ENCODE measurements around the gene RAB27A. TPM values are rescaled to one million over a fixed set of nuclear protein-coding genes. Genes with fewer than 3 reads are reported as not detected.

The RAB27A gene
- total and polyA plus RNA-seq, 2 donors (not counting 3 experiments of a cell fraction or from before 2014, with no cell fraction given): 7.3 to 30.9 TPM

GRCh38 chr15:55234104-55234799, 55.4 kb downstream of the RAB27A start:
- Histone ChIP-seq H3K9me3 (replicated peaks; ENCODE audit: control insufficient read depth, insufficient read depth, low read length) (no peaks in the 10 kb centered on the region), H3K9me1 (replicated peaks; ENCODE audit: control insufficient read depth, extremely low read depth, insufficient read depth, low read length) (no peaks in the 10 kb centered on the region), H3K9ac (replicated peaks; ENCODE audit: extremely low read depth, insufficient read depth, low read length) (no peak overlapping the region), H3K27ac (ENCODE audit: insufficient read depth, low read depth, low read length) (no peak overlapping the region), H3K4me2 (ENCODE audit: insufficient read depth, low read length) (no peak overlapping the region), H3K79me2 (ENCODE audit: control insufficient read depth, insufficient read depth, low read length) (no peaks in the 10 kb centered on the region), H3K4me1 (ENCODE audit: control insufficient read depth, extremely low read depth, insufficient read depth, low read length) (peaks cover 17% of the 10 kb centered on the region), H3K27me3 (ENCODE audit: control insufficient read depth in 2 of 2, insufficient read depth in 2 of 2, low read length in 2 of 2) (no peaks in the 10 kb centered on the region), H3K36me3 (ENCODE audit: control insufficient read depth in 2 of 2, extremely low read depth in 1 of 2, insufficient read depth in 2 of 2, low read length in 2 of 2) (no peaks in the 10 kb centered on the region), H2AFZ (ENCODE audit: low read depth, low read length) (no peak overlapping the region), H3K4me3 (replicated peaks in 1 of 3; ENCODE audit: insufficient read depth in 1 of 3, low read depth in 1 of 3, low read length in 3 of 3) (no peak overlapping the region), H4K20me1 (replicated peaks; ENCODE audit: control insufficient read depth, extremely low read depth, insufficient read depth, low read length) (no peaks in the 10 kb centered on the region)
- FAIRE-seq: no peak
- no peak for DNase-seq (ENCODE audit: low read depth, low spot score)
- ChIA-PET CTCF (no interaction called here), POLR2A (no interaction called here)
- TF ChIP-seq JUN (IDR thresholded peaks at IDR 0.05; ENCODE audit: borderline replicate concordance, insufficient read depth, insufficient read length, low read depth) (no peak), POLR2A (IDR thresholded peaks at IDR 0.05; ENCODE audit: low read depth, low read length) (no peak), MAX (IDR thresholded peaks at IDR 0.05; ENCODE audit: insufficient read depth, insufficient read length) (no peak)
- BruUV-seq (replicated peaks): no TSS peak
- intact Hi-C loops (cut with micrococcal nuclease) (no loop called here), dilution Hi-C loops (cut with MboI; ENCODE audit: extremely low pct_ligation_motif_present, low sequenced_read_pairs) (no loop called here)

- POLR2A ChIA-PET: no interaction called here
- DNase-seq (ENCODE audit: low read depth, low spot score) (no peak), FAIRE-seq (no peak)
- H3K4me2 ChIP-seq (ENCODE audit: insufficient read depth, low read length): no peak overlapping the region
- intact Hi-C loops (cut with micrococcal nuclease) (no loop called here), dilution Hi-C loops (cut with MboI; ENCODE audit: extremely low pct_ligation_motif_present, low sequenced_read_pairs) (no loop called here)
- no peak overlapping the region for H3K27ac ChIP-seq (ENCODE audit: insufficient read depth, low read depth, low read length)
- H3K9ac ChIP-seq (replicated peaks; ENCODE audit: extremely low read depth, insufficient read depth, low read length): no peak overlapping the region
- H3K27me3 ChIP-seq (ENCODE audit: control insufficient read depth in 2 of 2, insufficient read depth in 2 of 2, low read length in 2 of 2): no peaks in the 10 kb centered on the region
- BruUV-seq (replicated peaks): no TSS peak
- H2AFZ ChIP-seq (ENCODE audit: low read depth, low read length): no peak overlapping the region
- peaks cover 18% of the 10 kb centered on the region for H3K4me1 ChIP-seq (ENCODE audit: control insufficient read depth, extremely low read depth, insufficient read depth, low read length)
- no peaks in the 10 kb centered on the region for H4K20me1 ChIP-seq (replicated peaks; ENCODE audit: control insufficient read depth, extremely low read depth, insufficient read depth, low read length)
- H3K9me1 ChIP-seq (replicated peaks; ENCODE audit: control insufficient read depth, extremely low read depth, insufficient read depth, low read length): no peaks in the 10 kb centered on the region
- H3K4me3 ChIP-seq (replicated peaks in 1 of 3; ENCODE audit: insufficient read depth in 1 of 3, low read depth in 1 of 3, low read length in 3 of 3): no peak overlapping the region
- no peaks in the 10 kb centered on the region for H3K36me3 ChIP-seq (ENCODE audit: control insufficient read depth in 2 of 2, extremely low read depth in 1 of 2, insufficient read depth in 2 of 2, low read length in 2 of 2)
- H3K79me2 ChIP-seq (ENCODE audit: control insufficient read depth, insufficient read depth, low read length): no peaks in the 10 kb centered on the region
- CTCF ChIA-PET: interaction anchor here (0.8 to 2.1 kb wide), 5 partner anchors 9 to 204 kb away, joined by 3 to 11 read pairs (median 4); no protein-coding TSS in a partner anchor
- no peaks in the 10 kb centered on the region for H3K9me3 ChIP-seq (replicated peaks; ENCODE audit: control insufficient read depth, insufficient read depth, low read length)
- no peak for TF ChIP-seq MAX (IDR thresholded peaks at IDR 0.05; ENCODE audit: insufficient read depth, insufficient read length)
- no peak for TF ChIP-seq FOS (IDR thresholded peaks at IDR 0.05; ENCODE audit: borderline replicate concordance, insufficient read depth, low read length)
- no peak for TF ChIP-seq EZH2 (IDR thresholded peaks at IDR 0.05; ENCODE audit: borderline replicate concordance, low read depth, low read length, severe bottlenecking)
- TF ChIP-seq POLR2A (IDR thresholded peaks at IDR 0.05; ENCODE audit: low read depth, low read length): no peak
- TF ChIP-seq POLR2AphosphoS5 (IDR thresholded peaks at IDR 0.05; ENCODE audit: insufficient read depth, low read depth, low read length): no peak
- no peak for TF ChIP-seq JUN (IDR thresholded peaks at IDR 0.05; ENCODE audit: borderline replicate concordance, insufficient read depth, insufficient read length, low read depth)
- TF ChIP-seq, protein P1, sequence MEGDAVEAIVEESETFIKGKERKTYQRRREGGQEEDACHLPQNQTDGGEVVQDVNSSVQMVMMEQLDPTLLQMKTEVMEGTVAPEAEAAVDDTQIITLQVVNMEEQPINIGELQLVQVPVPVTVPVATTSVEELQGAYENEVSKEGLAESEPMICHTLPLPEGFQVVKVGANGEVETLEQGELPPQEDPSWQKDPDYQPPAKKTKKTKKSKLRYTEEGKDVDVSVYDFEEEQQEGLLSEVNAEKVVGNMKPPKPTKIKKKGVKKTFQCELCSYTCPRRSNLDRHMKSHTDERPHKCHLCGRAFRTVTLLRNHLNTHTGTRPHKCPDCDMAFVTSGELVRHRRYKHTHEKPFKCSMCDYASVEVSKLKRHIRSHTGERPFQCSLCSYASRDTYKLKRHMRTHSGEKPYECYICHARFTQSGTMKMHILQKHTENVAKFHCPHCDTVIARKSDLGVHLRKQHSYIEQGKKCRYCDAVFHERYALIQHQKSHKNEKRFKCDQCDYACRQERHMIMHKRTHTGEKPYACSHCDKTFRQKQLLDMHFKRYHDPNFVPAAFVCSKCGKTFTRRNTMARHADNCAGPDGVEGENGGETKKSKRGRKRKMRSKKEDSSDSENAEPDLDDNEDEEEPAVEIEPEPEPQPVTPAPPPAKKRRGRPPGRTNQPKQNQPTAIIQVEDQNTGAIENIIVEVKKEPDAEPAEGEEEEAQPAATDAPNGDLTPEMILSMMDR (IDR thresholded peaks at IDR 0.05; ENCODE audit: extremely low read depth in 1 of 2, insufficient read depth in 1 of 2, low read depth in 1 of 2, low read length in 2 of 2): no peak
- TF ChIP-seq MYC (IDR thresholded peaks at IDR 0.05; ENCODE audit: low read depth, low read length): no peak
- no peak for TF ChIP-seq GATA2 (IDR thresholded peaks at IDR 0.05; ENCODE audit: insufficient read depth, insufficient read length, low read depth, low read length)
Measured at GRCh38 chr15:55231455-55231854, 58.2 kb downstream of the RAB27A start.
